Right forelimb (tissue), 1 donor: ENCODE data around the gene ZDHHC9.

Source experiments
- DNase-seq: peaks from one replicate; pipeline ENCODE4 v3.0.0-alpha.2; 2018

The ZDHHC9 gene

GRCh38 chrX:129818123-129818522 is 25.6 kb downstream of the ZDHHC9 start:
- no peak for DNase-seq

- DNase-seq: no peak
Observed at GRCh38 chrX:129813662-129814368, 29.9 kb downstream of the ZDHHC9 start.

- DNase-seq: no peak
Observed at GRCh38 chrX:129808829-129809796, 34.6 kb downstream of the ZDHHC9 start.

- no peak for DNase-seq
Observed at GRCh38 chrX:129808158-129808828, 35.4 kb downstream of the ZDHHC9 start.

- DNase-seq: no peak
Observed at GRCh38 chrX:129804806-129805205, 38.9 kb downstream of the ZDHHC9 start.

- DNase-seq: no peak
Observed at GRCh38 chrX:129802863-129803262, 40.8 kb downstream of the ZDHHC9 start.

- no peak for DNase-seq
Observed at GRCh38 chrX:129800186-129800585, 43.5 kb downstream of the ZDHHC9 start.

GRCh38 chrX:129798888-129799287 is 44.8 kb downstream of the ZDHHC9 start:
- DNase-seq: no peak

GRCh38 chrX:129798456-129798855 is 45.2 kb downstream of the ZDHHC9 start:
- no peak for DNase-seq

GRCh38 chrX:129797251-129797906 is 46.3 kb downstream of the ZDHHC9 start:
- no peak for DNase-seq

- DNase-seq: no peak
Observed at GRCh38 chrX:129795584-129795983, 48.1 kb downstream of the ZDHHC9 start.

- no peak for DNase-seq
Observed at GRCh38 chrX:129793604-129794191, 50.0 kb downstream of the ZDHHC9 start.

- no peak for DNase-seq
Observed at GRCh38 chrX:129792586-129793291, 50.9 kb downstream of the ZDHHC9 start.

- DNase-seq: no peak
Observed at GRCh38 chrX:129791961-129792570, 51.6 kb downstream of the ZDHHC9 start.

GRCh38 chrX:129791336-129791735 is 52.4 kb downstream of the ZDHHC9 start:
- DNase-seq: no peak

- no peak for DNase-seq
Observed at GRCh38 chrX:129790808-129791207, 52.9 kb downstream of the ZDHHC9 start.

- DNase-seq: no peak
Observed at GRCh38 chrX:129790146-129790545, 53.5 kb downstream of the ZDHHC9 start.

- no peak for DNase-seq
Observed at GRCh38 chrX:129788527-129788926, 55.2 kb downstream of the ZDHHC9 start.

- DNase-seq: no peak
Observed at GRCh38 chrX:129787336-129788055, 56.2 kb downstream of the ZDHHC9 start.

GRCh38 chrX:129786210-129786651 is 57.5 kb downstream of the ZDHHC9 start:
- no peak for DNase-seq
